ENCODE results near the gene TGFB3. TPM values are rescaled to one million over a fixed set of nuclear protein-coding genes. Genes with fewer than 3 reads are reported as not detected.

The TGFB3 gene
- total and polyA plus RNA-seq, 2 donors (not counting 1 experiment from before 2014, with no cell fraction given) = 7.0 to 9.4 TPM

DNA sequence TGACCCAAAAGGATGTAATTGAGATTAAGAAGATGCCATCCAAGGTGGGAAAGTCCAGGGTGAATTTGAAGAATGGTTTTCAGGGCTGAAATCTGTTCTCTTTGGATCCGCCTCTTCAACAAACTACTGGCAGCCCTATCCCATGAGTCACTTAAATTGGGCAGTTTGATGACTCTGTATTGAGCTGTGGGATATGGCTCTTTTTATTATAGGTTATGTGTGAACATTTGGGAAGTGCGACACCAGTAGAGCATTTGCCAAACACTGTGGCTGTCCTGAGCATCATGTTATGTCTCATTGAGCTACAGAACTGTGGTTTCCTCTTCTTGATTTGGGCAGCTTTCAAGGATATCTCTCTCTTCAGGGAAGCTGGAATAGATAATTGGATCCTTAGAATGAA lies 26.1 kb upstream of the TGFB3 start:
- Histone ChIP-seq H3K79me2 (ENCODE audit: control insufficient read depth, insufficient read depth, low read length) (no peaks in the 10 kb centered on the region), H3K9me3 (ENCODE audit: control extremely low read depth in 1 of 3, control insufficient read depth in 2 of 3, insufficient read depth in 1 of 3, low read length in 2 of 3) (peaks cover 4 to 9% (median 6%) of the 10 kb centered on the region in 3 donors), H3K36me3 (replicated peaks in 1 of 2; ENCODE audit: control extremely low read depth in 1 of 2, control insufficient read depth in 1 of 2, extremely low read depth in 1 of 2, insufficient read depth in 2 of 2, low read length in 1 of 2) (peaks cover 2 to 25% of the 10 kb centered on the region in 2 experiments), H3K27me3 (replicated peaks in 1 of 4; ENCODE audit: control extremely low read depth in 1 of 4, control insufficient read depth in 3 of 4, insufficient read depth in 4 of 4, low read length in 3 of 4) (no peaks in the 10 kb centered on the region), H2AFZ (ENCODE audit: insufficient read depth, low read depth, low read length, poor library complexity, severe bottlenecking) (no peak overlapping the region), H4K20me1 (ENCODE audit: control insufficient read depth, insufficient read depth, low read length, poor library complexity, severe bottlenecking) (no peaks in the 10 kb centered on the region), H3K9ac (ENCODE audit: low read length) (no peak overlapping the region), H3K4me2 (replicated peaks; ENCODE audit: low read depth, low read length, poor library complexity, severe bottlenecking) (no peak overlapping the region), H3K4me3 (ENCODE audit: control extremely low read depth in 1 of 5, extremely low read depth in 1 of 5, insufficient read depth in 1 of 5, low read depth in 2 of 5, low read length in 4 of 5) (no peak overlapping the region), H3K27ac (ENCODE audit: low read length in 2 of 2) (no peak overlapping the region), H3K4me1 (ENCODE audit: control insufficient read depth in 2 of 2, insufficient read depth in 2 of 2, low read length in 2 of 2) (no peaks in the 10 kb centered on the region)
- Mint-ChIP-seq H3K27ac (no peak overlapping the region), H3K27me3 (no peaks in the 10 kb centered on the region), H3K9me3 (ENCODE audit: insufficient read depth) (peaks cover 8% of the 10 kb centered on the region), H3K4me1 (no peaks in the 10 kb centered on the region), H3K4me3 (no peak overlapping the region)
- ATAC-seq (ENCODE audit: low read depth) (no peak), DNase-seq (no peak)
- intact Hi-C loops (cut with micrococcal nuclease) = no loop called here
- WGBS (ENCODE audit: insufficient coverage) = 100% methylated on average over 1 of the region's 2 CpGs
- TF ChIP-seq CTCF (IDR thresholded peaks at IDR 0.05) = no peak
- TF ChIP-seq EZH2 (IDR thresholded peaks at IDR 0.05; ENCODE audit: borderline replicate concordance, insufficient read depth, low read depth, low read length, poor library complexity, severe bottlenecking) = no peak
- ChIA-PET POLR2A (no interaction called here), CTCF (interaction anchor here (0.6 to 1.6 kb wide), 2 partner anchors 25 to 102 kb away, joined by 4 to 5 read pairs; no protein-coding TSS in a partner anchor)

DNA sequence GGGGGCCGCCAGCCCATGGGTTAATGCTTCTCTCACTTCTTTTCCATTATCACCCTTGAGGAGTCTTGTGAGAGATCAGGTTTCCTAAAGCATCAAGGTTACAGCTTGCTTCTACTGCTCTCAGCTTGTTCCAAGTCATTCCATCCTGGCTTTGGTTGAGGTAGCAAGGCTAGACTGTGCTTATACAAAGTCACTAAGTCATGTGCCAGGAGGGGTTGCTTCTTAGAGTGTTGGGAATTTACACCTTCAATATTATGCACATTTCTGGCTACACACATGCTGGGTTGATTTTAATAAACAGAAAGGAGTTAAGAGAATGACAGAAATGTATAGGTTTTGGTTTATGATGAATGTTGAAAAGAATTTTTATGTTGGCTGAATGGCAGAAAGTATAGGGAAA lies 25.6 kb upstream of the TGFB3 start:
- H3K9me3 ChIP-seq (ENCODE audit: control extremely low read depth in 1 of 3, control insufficient read depth in 2 of 3, insufficient read depth in 1 of 3, low read length in 2 of 3) = peaks cover 4 to 9% (median 6%) of the 10 kb centered on the region in 3 donors
- ATAC-seq (ENCODE audit: low read depth) (no peak), DNase-seq (no peak)
- intact Hi-C loops (cut with micrococcal nuclease) = no loop called here
- Mint-ChIP-seq H3K4me3 (no peak overlapping the region), H3K27me3 (no peaks in the 10 kb centered on the region), H3K9me3 (ENCODE audit: insufficient read depth) (peaks cover 8% of the 10 kb centered on the region), H3K27ac (no peak overlapping the region), H3K4me1 (no peaks in the 10 kb centered on the region)
- no peaks in the 10 kb centered on the region for H3K27me3 ChIP-seq (replicated peaks in 1 of 4; ENCODE audit: control extremely low read depth in 1 of 4, control insufficient read depth in 3 of 4, insufficient read depth in 4 of 4, low read length in 3 of 4)
- H3K79me2 ChIP-seq (ENCODE audit: control insufficient read depth, insufficient read depth, low read length) = no peaks in the 10 kb centered on the region
- H3K36me3 ChIP-seq (replicated peaks in 1 of 2; ENCODE audit: control extremely low read depth in 1 of 2, control insufficient read depth in 1 of 2, extremely low read depth in 1 of 2, insufficient read depth in 2 of 2, low read length in 1 of 2) = peaks cover 2 to 25% of the 10 kb centered on the region in 2 experiments
- H2AFZ ChIP-seq (ENCODE audit: insufficient read depth, low read depth, low read length, poor library complexity, severe bottlenecking) = no peak overlapping the region
- H3K4me2 ChIP-seq (replicated peaks; ENCODE audit: low read depth, low read length, poor library complexity, severe bottlenecking) = no peak overlapping the region
- no peak overlapping the region for H3K27ac ChIP-seq (ENCODE audit: low read length in 2 of 2)
- ChIA-PET CTCF (interaction anchor here (0.6 to 1.6 kb wide), 3 partner anchors 24 to 299 kb away, joined by 3 to 5 read pairs (median 4); no protein-coding TSS in a partner anchor), POLR2A (no interaction called here)
- H4K20me1 ChIP-seq (ENCODE audit: control insufficient read depth, insufficient read depth, low read length, poor library complexity, severe bottlenecking) = no peaks in the 10 kb centered on the region
- H3K9ac ChIP-seq (ENCODE audit: low read length) = no peak overlapping the region
- H3K4me3 ChIP-seq (ENCODE audit: control extremely low read depth in 1 of 5, extremely low read depth in 1 of 5, insufficient read depth in 1 of 5, low read depth in 2 of 5, low read length in 4 of 5) = no peak overlapping the region
- H3K4me1 ChIP-seq (ENCODE audit: control insufficient read depth in 2 of 2, insufficient read depth in 2 of 2, low read length in 2 of 2) = no peaks in the 10 kb centered on the region
- TF ChIP-seq EZH2 (IDR thresholded peaks at IDR 0.05; ENCODE audit: borderline replicate concordance, insufficient read depth, low read depth, low read length, poor library complexity, severe bottlenecking) (no peak), CTCF (IDR thresholded peaks at IDR 0.05) (no peak)
- no CpG with 5 or more reads among the region's 1 CpG for WGBS (ENCODE audit: insufficient coverage)
